ENCODE measurements around the gene TMEM79.
A peak's percentile ranks its signal among the peaks of the same experiment; 100 is the strongest.

Gene TMEM79

DNA sequence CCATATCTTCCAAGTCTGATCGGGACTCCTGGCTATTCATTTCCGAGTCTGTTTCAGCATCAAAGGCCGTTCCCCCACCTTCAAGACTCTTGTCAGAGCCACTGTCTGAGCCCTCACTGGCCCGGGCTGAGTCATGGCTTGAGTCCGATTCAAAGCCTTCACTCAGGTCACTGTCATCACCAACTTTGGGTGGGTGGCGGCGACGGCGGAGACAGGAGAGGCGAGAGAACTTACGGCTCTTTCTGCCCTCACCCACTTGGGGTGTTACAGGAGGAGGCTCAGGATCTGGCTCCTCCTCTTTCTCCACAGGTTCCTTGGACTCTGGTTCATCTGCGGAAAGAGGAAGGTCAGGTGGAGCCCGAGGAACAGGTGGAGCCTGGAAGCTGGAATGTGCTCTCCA lies 18.1 kb upstream of the TMEM79 start:
- no peak for DNase-seq

DNA sequence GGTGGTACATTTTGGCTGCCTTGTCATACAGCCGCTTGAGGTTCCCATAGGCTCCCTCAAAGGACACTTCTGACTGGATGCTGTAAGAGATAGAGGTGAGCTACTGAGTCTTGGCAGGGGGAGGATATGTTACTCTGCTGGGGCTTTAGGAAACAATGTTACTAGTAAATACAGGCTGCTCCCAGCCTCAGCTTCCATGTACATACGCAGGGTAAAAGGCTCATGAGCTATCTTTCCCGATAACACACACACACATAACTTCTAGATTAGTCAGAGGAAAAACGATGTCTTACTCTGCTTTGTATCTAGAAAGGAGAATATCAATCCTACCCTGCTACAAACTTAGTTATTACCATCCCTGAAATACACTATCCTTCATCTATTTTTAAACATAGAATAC lies 15.8 kb upstream of the TMEM79 start:
- no peak for DNase-seq

DNA sequence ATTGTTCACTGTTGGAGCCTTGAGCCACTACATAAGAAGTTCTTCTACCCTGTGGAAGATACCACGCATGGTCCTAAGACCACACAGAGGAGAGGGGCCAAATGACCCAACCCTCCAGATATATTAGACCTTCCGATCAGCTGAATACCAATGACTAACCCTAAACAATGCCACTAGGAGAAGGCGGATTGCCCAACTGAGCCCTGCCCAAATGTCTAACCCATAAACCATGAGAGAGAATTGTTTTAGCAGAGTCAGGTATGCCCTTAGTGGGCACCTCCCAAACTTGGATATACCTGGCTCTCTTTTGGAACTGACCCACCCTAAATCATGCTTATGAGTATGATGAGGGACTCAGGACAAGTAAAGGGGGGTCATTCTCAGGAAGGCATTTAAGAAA lies 13.8 kb upstream of the TMEM79 start:
- DNase-seq = no peak

DNA sequence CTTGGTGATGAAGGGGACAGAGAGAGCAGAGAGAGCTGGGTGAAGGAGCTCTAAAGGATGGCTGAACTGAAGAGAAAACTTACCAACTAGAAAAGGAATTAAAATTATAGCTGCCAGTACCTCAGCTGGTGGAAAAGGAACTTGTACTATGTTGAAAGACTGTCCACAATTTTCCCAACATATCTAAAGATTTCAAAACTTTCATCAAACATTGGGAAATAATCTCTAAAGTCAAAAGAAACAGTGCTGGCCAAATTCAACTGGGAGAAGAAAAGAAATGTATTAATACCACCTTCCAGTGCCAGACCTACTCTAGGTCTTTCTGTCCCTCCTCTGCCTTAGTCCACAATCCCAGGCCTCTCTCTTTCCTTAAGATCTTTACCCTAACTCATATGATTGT lies 7.6 kb upstream of the TMEM79 start:
- DNase-seq = no peak

DNA sequence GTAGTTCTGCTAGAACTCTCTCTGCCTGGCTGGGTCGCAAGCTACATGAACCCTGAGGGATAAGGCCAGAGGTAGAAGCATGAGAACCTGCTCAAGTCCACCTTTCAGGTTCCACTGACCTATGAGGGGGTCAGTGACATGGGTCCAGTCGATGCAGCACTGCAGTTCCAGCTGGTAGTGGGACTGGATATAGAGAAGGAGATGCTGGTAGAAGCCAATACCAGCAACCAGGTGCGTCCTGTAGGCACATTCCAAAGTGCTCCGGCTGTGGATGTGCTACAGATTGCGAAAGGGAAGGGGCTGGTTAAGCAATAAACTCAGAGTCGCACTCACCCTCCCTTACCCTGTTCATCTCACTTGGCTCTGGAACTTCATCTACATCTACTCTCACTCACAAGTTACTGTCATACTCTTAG lies 7.2 kb upstream of the TMEM79 start:
- no peak for DNase-seq

DNA sequence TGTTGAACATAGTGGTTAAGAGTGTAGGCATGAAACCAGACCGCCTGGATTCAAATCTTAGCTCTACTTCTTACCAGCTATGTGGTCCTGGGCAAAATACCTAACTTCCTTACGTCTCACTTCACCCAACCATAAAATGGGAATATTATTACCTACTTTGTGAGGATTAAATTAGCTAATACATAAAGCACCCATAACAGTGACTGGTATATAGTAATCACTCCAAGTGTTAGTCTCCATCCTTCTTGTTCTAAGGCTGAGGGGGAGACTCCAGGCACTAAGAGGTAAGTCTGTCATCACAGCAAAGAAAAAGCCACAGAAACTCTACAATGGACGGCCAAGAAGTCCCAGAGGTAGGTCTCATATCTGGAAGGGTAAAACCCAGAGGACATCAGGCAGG lies 4.3 kb upstream of the TMEM79 start:
- no peak for DNase-seq

DNA sequence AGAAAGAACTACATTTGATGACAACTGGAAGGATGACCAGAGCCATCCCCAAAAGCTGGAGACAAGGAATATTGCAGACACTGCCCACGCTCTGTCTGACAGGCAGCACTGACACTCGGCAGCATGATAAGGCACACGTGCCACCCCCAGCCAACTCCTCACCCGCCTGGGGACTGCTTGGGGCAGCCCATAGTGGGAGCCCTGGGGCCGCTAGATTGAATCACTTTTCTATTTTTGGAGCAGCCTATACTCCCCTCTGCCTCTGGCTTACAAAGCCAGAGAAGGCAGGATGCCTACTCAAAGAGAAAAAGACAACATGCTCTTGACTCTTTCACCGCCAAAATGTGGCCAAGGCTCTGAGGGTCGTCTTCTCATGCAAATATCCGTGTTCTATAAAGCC lies 2.8 kb upstream of the TMEM79 start:
- DNase-seq = no peak

DNA sequence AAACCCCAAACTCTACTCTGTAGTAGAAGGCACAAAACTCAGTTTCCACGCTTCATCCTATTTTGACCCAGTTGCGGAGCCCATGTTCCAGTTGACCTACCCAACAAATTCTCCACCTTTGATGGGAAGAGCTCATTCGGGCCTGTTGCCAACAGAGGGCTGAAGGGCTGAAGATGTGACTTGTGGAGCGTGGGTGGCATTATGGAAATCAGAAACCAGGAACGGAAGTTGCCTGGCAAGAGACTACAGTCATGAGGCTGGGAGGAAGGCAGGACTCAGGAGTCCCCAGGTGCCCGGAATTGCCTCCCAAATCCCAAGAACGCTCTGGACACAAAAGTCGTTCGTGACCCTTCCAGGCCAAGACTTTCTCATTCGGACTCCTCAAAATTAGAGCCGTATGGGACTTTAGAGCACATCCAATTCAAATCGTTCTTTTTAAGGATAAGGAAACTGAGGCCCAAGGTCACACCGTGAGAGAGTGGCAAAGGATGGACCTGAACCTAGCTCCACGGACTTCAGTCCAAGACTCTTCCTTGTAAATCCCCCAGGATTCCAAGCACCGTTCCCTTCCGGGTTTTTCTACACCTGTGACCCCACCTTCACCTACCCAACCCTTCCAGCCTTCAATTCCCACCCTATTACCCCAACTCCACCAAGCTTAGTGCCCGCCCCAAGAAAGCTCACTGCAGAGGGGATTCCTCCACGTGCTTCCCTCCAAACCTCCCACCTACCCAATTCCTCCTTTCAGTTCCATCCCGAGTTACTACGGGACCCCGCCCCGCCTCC lies 2.2 kb upstream of the TMEM79 start:
- no peak for DNase-seq

DNA sequence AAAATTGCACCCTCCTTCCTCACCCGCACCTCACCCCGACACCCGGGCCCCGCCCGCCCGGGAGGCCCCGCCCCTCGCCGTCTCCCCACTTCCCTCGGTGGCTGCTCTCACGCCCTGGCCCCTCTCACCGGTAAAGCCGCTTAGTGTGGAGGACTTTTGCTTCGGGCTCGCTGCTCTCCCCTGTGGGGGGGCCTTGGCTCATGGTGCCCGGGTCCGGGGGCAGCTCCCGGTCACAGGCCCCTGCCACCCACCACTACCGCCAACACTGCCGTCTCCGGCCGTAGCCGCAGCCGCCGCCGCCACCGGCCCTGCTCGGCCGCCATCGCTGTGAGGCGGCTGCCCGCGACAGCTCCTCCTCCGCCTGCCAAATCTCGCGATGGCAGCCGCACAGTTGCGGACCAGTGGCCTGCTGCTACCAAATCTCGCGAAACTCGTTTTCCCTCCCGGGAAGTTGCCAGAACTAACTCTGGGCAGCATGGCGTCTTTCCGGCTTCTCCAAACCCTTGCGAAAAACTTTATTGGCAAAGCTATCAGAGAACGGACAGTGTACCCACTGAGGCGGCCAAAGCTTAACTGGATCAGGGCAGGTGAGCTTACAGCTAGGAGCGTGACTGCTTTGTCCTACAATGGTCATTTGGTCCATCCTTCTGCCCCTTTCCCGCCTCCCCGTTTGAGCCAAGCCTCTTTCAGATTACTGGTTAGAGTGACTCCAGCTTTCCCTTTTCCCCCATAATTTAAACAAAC lies 1.5 kb upstream of the TMEM79 start, which contains the start of gene SMG5:
Gene SMG5 (minus strand): TSS at position 347 of the 744 bp plus-strand sequence. CDS start 145 bp downstream, at position 202.
- DNase-seq = peak; percentile 81

DNA sequence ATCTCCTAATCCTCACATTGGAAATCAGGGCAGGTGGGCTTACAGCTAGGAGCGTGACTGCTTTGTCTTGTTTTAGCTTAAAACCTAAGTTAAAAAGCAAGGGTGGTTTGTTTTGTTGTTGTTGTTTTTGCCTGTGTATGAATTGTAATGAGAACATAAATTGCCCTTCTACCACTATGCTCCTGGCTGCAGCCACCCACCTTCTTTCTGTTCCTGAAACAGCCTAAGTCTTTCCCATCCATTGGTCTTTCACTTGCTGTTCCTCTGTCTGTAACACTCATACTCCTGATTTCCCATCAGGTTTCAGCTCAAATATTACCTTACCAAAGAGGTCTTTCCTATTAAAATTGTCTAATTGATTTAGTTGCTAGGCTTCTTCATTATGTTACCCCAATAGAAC lies 604 bp upstream of the TMEM79 start:
- no peak for DNase-seq

DNA sequence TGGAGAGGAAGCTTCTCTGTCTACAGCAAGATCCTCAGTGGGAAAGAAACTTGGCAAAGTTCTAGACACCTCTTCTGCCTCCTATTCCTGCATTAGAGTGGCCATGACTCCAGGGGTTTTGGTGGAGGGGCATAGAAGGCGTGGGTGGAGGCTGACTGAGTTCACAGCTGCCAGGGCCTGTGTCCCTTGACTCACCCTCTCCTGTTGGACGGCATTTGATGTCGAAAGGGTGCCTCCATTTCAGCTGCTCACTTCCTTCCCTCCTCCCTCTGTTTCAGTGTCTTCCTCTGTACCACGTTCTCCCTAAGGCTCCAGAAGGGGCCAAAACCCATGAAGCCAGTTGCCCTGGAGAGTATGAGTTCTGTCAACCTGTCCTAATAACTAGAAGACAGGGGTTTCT lies 632 bp downstream of the TMEM79 start:
- DNase-seq = no peak

DNA sequence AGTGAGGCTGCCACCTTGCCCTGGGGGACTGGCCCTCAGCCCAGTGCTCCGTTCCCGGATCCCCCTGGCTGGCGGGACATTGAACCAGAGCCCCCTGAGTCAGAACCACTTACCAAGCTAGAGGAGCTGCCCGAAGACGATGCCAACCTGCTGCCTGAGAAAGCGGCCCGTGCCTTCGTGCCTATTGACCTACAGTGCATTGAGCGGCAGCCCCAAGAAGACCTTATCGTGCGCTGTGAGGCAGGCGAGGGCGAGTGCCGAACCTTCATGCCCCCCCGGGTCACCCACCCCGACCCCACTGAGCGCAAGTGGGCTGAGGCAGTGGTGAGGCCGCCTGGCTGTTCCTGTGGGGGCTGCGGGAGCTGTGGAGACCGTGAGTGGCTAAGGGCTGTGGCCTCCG lies 1.3 kb downstream of the TMEM79 start:
- no peak for DNase-seq

DNA sequence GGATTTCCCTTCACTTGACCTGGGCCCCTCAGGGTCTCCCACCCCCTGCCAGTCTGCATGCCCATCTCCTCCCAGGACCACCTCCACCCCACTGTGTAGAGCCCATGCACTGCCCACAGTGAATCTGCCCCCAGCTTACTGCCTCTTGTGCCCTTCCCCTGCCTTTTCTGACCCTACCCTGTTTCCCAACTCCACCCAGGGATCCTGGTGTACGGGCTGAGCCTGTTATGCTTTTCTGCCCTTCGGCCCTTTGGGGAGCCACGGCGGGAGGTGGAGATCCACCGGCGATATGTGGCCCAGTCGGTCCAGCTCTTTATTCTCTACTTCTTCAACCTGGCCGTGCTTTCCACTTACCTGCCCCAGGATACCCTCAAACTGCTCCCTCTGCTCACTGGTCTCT lies 1.9 kb downstream of the TMEM79 start:
- no peak for DNase-seq

DNA sequence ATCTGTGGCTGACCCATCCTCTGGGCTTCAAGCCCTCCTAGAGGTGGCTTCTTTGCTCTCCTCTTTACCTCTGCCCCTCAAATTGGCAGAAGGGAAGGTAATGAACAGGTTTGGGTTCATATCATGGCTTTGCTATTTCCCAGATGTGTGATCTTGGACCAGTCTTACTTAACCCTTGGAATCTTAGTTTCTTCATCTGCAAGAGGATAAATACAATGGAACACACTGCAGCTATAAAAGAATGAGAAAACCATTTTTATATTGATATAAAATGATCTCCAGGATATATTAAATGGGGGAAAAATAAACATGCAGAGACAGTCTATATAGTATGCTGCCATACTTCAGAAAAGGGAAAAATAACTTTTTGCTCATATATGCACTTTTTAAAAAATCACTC lies 5.7 kb downstream of the TMEM79 start:
- DNase-seq = no peak

DNA sequence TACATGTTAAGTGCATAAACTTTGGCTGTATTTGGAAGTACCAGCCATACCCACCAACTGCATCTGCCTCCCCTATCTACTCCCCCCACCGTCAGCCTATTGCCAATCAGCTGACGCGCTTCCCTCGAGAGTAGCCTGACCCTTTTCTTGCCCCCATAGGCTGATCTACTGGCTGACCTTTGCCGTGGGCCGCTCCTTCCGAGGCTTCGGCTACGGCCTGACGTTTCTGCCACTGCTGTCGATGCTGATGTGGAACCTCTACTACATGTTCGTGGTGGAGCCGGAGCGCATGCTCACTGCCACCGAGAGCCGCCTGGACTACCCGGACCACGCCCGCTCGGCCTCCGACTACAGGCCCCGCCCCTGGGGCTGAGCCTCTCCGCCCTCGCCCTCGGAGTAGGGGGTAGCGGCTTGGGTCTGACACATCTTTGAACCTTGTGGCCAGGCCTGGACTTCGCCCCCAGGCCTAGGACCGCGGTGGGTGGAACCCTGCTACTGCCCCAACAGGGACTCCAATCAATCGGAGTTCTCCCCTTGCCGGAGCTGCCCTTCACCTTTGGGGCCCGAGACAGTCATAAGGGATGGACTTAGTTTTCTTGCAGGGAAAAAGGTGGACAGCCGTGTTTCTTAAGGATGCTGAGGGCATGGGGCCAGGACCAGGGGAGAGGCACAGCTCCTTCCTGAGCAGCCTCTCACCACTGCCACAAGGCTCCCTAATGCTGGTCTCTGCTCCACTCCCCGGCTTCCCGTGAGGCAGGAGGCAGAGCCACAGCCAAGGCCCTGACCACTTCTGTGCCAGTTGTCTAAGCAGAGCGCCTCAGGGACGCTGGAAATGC lies 7.3 kb downstream of the TMEM79 start:
- DNase-seq = no peak

DNA sequence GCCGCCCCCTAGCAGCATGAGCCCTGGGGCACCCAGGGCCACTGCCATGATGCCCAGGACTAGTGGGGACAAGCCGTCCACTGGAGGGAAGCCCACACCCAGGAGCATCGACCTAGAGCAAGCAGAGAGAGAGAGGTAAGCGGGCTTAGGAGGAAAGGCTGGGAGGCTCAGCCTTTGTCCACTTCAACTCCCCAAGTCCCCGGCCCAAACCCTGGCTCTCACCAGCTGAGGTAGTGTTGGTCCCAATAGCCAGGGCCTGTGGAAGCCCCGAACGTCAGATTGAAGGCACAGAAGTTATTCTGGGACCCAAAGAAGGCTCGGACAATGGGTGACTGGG lies 8.9 kb downstream of the TMEM79 start:
- no peak for DNase-seq

DNA sequence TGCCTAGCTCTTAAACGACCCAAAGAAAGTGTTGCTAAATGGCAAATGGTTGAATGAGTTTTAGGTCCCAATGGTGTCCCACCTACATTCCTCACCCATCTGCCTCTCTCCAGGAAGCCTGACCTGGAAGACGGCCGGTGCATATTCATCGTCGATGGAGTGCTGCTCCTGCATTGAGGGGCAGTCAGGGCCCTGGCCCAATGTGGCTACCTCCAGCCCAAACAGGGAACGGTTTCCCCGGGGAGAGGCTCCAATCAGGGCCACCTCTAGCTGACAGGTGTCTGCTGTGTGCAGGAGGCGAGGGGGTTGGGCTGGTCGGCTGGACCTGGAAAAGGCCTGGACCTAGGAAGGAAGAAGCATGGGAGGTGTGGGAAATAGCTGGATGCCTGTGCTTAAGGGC lies 9.8 kb downstream of the TMEM79 start:
- DNase-seq = no peak

DNA sequence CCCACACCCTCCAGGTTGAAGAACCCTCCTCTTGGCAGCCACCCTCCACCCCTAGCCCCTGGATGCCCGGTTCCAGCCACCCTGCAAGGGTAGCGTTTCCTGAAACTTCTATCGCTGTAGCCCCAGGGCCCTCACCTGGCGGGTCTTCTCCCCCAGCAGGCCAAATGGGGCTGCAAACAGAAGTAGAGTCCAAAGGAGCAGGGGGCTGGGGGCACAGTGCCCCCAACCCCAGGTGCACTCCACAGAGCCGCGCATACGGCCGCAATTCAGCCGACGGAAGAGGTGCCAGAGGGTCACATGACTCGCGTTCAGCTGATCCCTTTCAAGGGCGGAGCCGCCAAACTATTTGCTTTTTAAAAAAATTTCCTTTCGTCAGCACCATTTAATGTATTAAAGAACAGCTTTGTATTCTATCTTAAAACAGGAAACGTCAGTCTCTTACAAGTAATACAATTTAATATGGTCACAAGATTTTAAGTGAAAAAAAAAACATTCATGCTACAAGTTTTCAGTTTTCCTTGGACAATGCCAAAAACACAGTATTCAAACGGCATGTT lies 11.3 kb downstream of the TMEM79 start, which contains the start of gene GLMP:
Gene GLMP (minus strand): TSS at position 289 of the 557 bp plus-strand sequence. CDS start 34 bp downstream, at position 255.
- DNase-seq = no peak

DNA sequence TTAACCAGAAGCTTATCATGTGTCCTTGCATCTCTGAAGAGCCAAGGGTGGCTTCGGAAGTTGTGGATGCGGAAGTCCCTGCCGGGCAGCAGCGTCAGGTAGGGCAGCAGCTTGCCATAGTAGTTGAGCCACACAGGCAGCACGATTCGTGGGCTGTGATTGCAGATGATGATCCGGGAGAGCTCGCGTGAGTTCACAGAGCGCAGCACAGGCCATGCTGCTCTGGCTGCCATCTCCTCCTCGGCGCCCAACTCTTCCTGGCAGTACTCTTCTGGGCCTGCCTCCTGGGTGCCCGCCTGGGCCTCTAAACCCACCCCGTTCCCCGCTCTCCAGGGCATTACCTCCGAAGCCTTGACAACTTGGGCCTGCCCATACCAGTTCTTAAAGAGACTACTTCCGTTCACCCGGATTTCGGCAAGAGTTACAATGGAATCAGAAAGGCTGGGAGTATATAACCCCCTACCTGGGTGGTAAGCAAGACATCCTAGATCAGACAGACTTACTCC lies 14.8 kb downstream of the TMEM79 start, which contains the start of gene VHLL:
Gene VHLL (minus strand): TSS at position 456 of the 506 bp plus-strand sequence. CDS start 118 bp downstream, at position 338.
- DNase-seq = no peak

DNA sequence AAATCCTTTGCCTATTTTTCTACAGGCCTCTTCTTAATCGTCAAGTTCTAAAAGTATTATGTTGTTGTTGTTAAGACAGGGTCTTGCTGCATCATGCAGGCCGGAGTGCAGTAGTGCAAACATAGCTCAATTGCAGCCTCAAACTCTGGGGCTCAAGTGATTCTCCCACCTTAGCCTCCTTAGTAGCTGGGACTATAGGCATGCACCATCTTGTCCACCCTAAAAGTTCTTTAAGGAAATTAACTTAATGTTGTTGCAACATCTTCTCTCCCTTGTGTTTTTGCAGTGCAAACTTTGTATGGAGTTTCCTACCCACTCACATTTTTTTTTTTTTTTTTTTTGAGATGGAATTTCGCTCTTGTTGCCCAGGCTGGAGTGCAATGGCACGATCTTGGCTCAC lies 19.1 kb downstream of the TMEM79 start:
- DNase-seq = no peak

DNA sequence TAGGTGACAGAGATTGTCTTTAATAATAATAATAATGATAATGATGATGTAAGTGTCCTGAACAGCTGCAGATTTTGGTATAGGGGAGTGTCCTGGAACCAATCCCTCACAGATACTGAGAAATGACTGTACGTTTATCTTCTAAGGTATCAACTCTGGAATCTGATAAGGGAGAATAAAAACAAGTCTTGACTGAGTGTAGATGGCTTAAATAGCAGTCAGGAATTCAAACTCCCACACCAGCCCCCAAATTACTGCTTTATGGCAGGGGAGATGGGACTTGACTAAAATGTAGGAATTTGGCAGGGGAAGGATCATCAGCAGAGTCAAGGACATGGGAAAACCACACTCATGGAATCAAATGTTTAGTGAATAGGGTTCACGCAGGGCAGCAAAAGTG lies 21.1 kb downstream of the TMEM79 start:
- DNase-seq = no peak

DNA sequence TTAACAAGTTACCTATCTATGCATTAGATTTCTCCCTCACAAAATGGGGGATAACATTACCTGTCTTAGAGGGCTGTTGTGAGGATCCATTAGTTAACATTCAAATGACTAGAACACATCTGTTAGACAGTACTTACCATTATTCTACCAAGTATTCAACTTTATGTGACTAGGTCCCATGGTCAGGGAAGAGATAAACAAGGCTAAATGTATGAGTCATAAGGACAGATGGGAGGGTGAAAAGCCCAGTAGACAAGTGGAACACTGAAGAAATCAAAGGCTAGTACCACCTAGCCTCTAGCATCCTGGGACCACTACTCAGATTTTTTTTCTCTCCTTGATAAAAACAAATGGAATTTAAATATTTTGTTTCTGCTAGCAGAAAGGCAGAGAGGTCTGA lies 24.0 kb downstream of the TMEM79 start:
- no peak for DNase-seq

DNA sequence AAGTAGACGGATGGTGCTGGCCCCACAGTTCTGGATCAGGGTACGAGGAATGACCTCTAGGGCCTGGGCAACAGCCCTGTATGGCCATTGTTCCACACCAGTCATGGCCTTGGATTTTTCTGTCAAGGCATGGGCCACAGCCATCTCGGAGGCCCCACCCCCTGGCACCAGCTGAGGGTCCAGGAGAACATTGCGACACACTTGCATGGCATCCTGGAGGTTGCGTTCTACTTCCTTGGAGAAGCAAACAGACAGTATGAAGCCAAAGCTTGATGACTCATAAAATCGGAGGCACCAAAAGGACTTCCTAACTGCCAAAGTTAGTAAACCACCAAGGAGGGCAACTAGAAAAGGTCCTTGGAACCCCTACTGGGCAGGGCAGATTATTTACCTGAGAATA lies 26.8 kb downstream of the TMEM79 start:
- DNase-seq = no peak
